ENCODE results near the gene MB21D2.
"Not testable (repeated sequence)": the region's sequence is repeated elsewhere in the genome, so short reads cannot be mapped to it uniquely, and the experiment has no call there.

The MB21D2 gene

GRCh38 chr3:192801985-192802384 is 115.7 kb downstream of the MB21D2 start:
- no peak for DNase-seq

DNA sequence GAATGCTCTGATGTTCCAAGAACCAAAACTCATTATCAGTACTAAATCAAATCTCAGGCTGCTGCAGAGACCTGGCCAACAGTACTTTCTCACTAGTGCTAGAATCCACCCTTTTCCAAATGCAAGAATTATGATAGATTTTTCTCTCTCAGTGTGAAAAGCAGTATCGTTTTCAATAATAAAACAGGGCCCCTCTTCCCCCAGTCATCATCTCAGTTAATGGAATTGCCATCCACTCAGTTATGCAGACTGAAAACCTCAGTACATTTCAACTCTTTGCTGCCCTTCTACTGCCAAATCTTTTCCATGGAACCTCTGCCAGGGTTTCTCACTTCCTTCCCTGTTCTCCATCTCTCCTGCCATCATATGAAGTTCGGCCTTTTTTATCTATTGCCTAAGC is 117.9 kb downstream of the MB21D2 start:
- no peak for DNase-seq

- no peak for DNase-seq
Observed at GRCh38 chr3:192795021-192795420, 122.6 kb downstream of the MB21D2 start.

GRCh38 chr3:192794216-192794615 is 123.4 kb downstream of the MB21D2 start:
- DNase-seq, result no peak

DNA sequence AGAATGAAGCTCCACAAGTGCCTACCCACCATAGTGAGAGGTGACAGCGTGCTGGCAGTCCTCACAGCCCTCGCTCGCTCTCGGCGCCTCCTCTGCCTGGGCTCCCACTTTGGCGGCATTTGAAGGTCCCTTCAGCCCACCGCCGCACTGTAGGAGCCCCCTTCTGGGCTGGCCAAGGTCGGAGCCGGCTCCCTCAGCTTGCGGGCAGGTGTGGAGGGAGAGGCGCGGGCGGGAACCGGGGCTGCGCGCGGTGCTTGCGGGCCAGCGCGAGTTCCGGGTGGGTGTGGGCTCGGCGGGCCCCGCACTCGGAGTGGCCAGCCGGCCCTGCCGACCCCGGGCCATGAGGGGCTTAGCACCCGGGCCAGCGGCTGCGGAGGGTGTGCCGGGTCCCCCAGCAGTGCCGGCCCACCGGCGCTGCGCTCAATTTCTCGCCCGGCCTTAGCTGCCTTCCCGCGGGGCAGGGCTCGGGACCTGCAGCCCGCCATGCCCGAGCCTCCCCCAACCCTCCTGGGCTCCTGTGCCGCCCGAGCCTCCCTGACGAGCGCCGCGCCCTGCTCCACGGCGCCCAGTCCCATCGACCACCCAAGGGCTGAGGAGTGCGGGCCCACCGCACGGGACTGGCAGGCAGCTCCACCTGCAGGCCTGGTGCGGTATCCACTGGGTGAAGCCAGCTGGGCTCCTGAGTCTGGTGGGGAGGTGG is 128.7 kb downstream of the MB21D2 start:
- not testable (repeated sequence) for DNase-seq

GRCh38 chr3:192778508-192778907 is 139.1 kb downstream of the MB21D2 start:
- no peak for DNase-seq

DNA sequence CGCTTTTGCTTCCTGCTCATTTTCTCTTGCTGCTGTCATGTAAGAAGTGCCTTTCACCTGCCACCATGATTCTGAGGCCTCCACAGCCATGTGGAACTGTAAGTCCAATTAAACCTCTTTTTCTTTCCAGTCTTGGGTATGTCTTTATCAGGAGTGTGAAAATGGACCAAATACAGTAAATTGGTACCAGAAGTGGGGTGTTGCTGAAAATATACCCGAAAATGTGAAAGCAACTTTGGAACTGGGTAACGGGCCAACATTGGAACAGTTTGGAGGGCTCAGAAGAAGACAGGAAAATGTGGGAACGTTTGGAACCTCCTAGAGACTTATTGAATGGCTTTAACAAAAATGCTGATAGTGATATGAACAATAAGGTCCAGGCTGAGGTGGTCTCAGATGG is 143.3 kb downstream of the MB21D2 start:
- not testable (repeated sequence) for DNase-seq

- peak in 3 of 4 experiments; percentile 1 to 14 (median 5) for DNase-seq
Observed at GRCh38 chr3:192772240-192772894, 145.3 kb downstream of the MB21D2 start.

DNA sequence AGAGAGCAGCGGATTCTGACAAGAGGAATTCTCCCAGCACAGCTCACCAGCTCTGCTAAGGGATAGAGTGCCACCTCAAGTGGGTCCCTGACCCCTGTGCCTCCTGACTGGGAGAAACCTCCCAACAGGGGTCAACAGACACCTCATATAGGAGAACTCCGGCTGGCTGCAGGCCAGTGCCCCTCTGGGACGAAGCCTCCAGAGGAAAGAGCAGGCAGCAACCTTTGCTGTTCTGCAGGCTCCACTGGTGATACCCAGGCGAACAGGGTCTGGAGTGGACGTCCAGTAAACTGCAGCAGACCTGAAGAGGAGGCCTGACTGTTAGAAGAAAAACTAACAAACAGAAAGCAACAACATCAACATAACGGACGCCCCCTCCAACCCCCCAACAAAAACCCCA is 159.0 kb downstream of the MB21D2 start:
- DNase-seq, result no peak

DNA sequence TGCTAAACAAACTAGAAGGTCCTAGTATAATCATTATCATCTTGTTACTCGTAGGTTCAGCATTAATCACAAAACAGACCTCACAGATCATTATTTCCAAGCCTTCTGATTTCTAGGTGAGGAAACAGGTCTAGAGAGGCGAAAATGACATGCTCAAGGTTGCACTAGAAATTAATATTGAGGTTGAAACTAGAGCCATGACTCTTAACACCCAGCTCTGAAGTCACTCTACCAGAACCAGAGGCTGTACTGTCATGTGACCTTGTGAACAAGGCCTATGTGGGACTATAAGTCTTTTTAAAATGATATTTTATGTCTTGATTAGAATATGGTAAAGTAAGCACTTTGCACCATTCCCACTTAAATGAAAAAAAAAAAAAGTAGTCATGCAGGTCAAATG is 166.5 kb downstream of the MB21D2 start:
- DNase-seq, result no peak

GRCh38 chr3:192750201-192750600 is 167.5 kb downstream of the MB21D2 start:
- peak in 1 of 4 experiments; percentile 2 for DNase-seq

- no peak for DNase-seq
Observed at GRCh38 chr3:192747746-192748145, 169.9 kb downstream of the MB21D2 start.

GRCh38 chr3:192747145-192747544 is 170.5 kb downstream of the MB21D2 start:
- no peak for DNase-seq

Data from suppressor macrophage (primary cell).